ENCODE data around the gene DKKL1.

Gene DKKL1

GRCh38 chr19:49417088-49417487 lies 53.4 kb downstream of the DKKL1 start:
- TF ChIP-seq CTCF (IDR thresholded peaks at IDR 0.05; ENCODE audit: insufficient read depth, low read depth, low read length, missing control alignments), result no peak
- H3K4me3 ChIP-seq (ENCODE audit: low read depth, low read length), result no peak overlapping the region
- DNase-seq (ENCODE audit: low read depth), result no peak

- DNase-seq (ENCODE audit: low read depth), result no peak
- no peak for TF ChIP-seq CTCF (IDR thresholded peaks at IDR 0.05; ENCODE audit: insufficient read depth, low read depth, low read length, missing control alignments)
Observed at GRCh38 chr19:49418511-49418910, 54.8 kb downstream of the DKKL1 start.

GRCh38 chr19:49419173-49419572 lies 55.5 kb downstream of the DKKL1 start:
- no peak for DNase-seq (ENCODE audit: low read depth)
- no peak overlapping the region for H3K4me3 ChIP-seq (ENCODE audit: low read depth, low read length)
- no peak for TF ChIP-seq CTCF (IDR thresholded peaks at IDR 0.05; ENCODE audit: insufficient read depth, low read depth, low read length, missing control alignments)

More at GRCh38 chr19:49418511-49418910, 54.8 kb downstream of the DKKL1 start:
- no peak overlapping the region for H3K4me3 ChIP-seq (ENCODE audit: low read depth, low read length)

GRCh38 chr19:49420227-49420626 lies 56.5 kb downstream of the DKKL1 start:
- H3K4me3 ChIP-seq (ENCODE audit: low read depth, low read length), result no peak overlapping the region
- no peak for DNase-seq (ENCODE audit: low read depth)
- no peak for TF ChIP-seq CTCF (IDR thresholded peaks at IDR 0.05; ENCODE audit: insufficient read depth, low read depth, low read length, missing control alignments)

- H3K4me3 ChIP-seq (ENCODE audit: low read depth, low read length), result no peak overlapping the region
- no peak for DNase-seq (ENCODE audit: low read depth)
Observed at GRCh38 chr19:49421039-49421877, 57.6 kb downstream of the DKKL1 start.

GRCh38 chr19:49421878-49422202 lies 58.2 kb downstream of the DKKL1 start:
- no peak for TF ChIP-seq CTCF (IDR thresholded peaks at IDR 0.05; ENCODE audit: insufficient read depth, low read depth, low read length, missing control alignments)
- no peak for DNase-seq (ENCODE audit: low read depth)

More at GRCh38 chr19:49421039-49421877, 57.6 kb downstream of the DKKL1 start:
- TF ChIP-seq CTCF (IDR thresholded peaks at IDR 0.05; ENCODE audit: insufficient read depth, low read depth, low read length, missing control alignments), result no peak

More at GRCh38 chr19:49421878-49422202, 58.2 kb downstream of the DKKL1 start:
- no peak overlapping the region for H3K4me3 ChIP-seq (ENCODE audit: low read depth, low read length)

Data from GM12865 (cell line).